GM21529 (cell line): ENCODE results near the gene SIPA1L2.
"Not testable (repeated sequence)": the region's sequence is repeated elsewhere in the genome, so short reads cannot be mapped to it uniquely, and the experiment has no call there.

Experiments
- ATAC-seq: cut with Tn5 transposase; IDR thresholded peaks from one replicate; pipeline ENCODE4 v1.9.1; 2021; ENCODE audit not compliant: unreplicated experiment

The SIPA1L2 gene

DNA sequence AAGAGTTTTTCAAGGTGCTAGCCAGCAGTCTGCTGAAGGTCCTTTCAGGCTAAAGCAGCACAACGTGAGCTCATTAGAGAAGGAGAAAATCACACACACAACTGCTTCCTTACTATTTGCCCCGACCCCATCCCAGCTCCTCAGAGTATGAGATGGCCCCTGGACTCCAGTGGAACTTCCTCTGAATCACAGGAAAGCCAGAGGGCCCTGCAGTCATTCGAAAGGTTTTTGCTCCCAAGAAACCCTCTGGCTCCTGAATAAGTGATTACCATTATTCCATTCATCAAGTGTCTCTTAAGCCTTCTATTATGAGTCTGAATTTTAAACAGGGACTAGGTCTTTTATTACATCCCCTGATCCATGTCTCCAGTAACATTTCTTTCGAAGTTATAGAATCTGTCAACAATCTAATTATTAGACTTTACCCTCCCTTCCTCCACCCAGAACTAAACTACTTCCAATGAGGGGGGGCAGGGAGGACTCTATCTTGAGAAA is 14.6 kb downstream of the SIPA1L2 start:
- ATAC-seq, result no peak

DNA sequence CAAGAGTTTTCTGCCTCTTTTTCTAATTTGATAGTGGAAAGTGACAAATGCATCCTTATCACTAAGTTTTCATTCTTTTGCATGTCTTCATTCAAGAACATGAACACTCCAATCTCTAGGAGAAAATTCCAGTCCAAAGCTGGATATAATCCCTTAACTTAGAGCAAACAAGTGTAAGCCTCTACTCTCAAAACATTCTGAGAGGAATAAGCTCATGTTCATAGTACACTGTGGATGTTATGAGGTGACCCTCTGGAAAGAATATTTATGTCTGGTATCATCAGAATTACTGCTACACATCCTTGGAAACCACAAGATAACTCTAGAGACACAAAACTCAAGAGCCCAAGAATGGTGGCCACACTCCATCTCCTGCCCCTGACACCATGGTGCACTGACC is 15.1 kb downstream of the SIPA1L2 start:
- no peak for ATAC-seq

DNA sequence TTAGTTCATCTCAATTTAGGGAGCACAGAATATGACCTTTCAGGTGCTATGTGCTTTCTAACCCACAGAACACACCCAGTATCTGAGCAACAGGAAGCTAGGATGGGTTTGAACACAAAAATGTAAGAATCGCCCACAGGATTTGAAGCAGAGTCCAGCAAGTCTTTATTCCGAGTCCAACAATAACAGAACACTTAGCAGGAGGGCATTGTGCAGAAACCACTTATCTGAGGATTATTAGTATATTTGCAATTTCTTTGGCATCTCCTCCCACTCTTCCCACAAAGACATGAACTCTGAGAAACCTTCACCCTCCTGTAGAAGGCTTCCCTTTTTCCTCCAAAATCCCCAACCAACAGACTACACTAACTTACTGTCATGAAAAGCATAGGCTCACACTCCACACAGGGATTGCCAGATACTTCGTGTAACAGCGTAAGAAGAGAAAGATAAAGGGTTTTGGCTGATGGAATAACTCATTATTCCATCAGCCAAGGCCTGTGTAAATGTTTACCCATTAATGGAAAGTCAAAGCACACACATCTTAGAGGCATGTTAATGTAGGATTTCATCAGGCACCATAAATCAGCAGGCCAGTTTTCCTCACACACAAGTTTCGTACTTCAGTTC is 16.1 kb downstream of the SIPA1L2 start:
- ATAC-seq, result no peak

DNA sequence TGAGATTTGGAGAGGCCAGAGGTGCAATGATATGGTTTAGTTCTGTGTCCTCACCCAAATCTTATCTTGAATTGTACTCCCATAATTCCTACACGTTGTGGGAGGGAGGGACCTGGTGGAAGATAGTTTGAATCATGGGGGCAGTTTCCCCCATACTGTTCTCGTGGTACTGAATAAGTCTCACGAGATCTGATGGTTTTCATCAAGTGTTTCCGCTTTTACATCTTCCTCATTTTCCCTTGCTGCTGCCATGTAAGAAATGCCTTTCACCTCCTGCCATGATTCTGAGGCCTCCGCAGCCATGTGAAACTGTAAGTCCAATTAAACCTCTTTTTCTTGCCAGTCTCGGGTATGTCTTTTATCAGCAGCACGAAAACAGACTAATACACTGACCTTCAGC is 17.1 kb downstream of the SIPA1L2 start:
- ATAC-seq, result not testable (repeated sequence)

DNA sequence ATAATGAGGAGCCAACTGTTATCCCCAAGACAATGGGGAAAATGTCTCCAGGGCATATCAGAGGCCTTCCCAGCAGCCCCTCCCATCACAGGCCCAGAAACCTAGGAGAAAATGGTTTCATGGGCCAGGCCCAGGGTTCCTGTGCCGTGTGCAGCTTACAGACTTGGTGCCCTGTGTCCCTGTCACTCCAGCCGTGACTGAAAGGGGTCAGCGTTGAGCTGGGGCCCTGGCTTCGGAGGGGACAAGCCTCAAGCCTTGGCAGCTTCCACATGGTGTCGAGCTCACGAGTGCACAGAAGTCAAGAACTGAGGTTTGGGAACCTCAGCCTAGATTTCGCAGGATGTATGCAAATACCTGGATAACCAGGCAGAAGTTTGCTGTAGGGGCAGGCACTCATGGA is 18.1 kb downstream of the SIPA1L2 start:
- no peak for ATAC-seq

DNA sequence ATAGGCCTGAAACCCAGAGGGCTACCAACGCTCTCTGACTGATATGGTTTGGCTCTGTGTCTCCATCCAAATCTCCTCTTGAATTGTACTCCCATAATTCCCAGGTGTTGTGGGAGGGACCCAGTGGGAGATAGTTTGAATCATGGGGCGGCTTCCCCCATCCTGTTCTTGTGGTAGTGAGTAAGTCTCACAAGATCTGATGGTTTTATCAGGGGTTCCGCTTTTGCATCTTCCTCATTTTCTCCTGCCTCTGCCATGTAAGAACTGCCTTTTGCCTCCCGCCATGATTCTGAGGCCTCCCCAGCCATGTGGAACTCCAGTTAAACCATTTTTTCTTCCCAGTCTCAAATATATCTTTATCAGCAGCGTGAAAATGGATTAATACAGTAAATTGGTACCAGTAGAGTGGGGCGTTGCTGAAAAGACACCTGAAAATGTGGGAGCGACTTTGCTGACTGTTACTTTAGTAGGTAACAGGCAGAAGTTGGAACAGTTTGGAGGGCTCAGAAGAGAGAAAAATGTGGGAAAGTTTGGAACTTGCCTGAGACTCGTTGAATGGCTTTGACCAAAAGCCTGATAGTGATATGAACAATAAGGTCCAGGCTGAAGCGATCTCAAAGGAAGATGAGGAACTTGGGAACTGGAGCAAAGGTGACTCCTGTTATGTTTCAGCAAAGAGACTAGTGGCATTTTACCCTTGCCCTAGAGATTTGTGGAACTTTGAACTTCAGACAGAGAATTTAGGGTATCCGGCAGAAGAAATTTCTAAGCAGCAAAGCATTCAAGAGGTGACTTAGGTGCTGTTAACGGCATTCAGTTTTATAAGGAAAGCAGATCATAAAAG is 18.8 kb downstream of the SIPA1L2 start:
- not testable (repeated sequence) for ATAC-seq

DNA sequence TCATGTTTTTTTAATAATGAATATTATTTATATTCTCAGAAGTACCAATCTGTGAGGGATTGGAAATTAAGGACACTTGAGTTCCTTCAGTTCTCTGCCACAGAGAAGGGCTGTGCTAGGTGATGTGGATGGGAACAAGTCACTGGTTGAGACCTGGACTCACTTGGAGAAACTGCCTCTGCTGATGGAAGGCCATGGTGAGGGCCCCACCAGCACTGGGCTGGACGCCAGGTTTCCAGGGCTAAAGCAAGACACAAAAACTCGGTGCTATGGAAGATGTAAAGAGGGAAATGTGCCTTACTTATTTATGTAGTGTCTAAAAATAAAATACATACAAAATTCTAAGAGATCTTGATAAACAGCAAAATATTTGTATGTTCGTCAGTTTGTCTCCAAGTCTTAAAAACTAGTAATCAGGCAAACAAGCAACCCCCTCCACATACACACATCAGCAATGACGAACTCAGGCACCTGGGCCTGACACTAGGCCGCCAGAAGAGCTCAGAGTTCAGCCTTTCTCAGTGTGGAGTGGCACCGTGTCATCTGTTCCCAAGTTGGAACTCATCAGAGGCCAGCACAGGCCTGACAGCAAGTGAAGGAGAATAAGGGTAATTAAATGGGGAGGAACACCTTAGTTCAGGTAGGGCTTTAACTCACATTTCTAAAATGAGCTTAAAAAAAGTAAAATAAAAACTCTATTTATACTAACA is 19.6 kb downstream of the SIPA1L2 start:
- ATAC-seq, result no peak

DNA sequence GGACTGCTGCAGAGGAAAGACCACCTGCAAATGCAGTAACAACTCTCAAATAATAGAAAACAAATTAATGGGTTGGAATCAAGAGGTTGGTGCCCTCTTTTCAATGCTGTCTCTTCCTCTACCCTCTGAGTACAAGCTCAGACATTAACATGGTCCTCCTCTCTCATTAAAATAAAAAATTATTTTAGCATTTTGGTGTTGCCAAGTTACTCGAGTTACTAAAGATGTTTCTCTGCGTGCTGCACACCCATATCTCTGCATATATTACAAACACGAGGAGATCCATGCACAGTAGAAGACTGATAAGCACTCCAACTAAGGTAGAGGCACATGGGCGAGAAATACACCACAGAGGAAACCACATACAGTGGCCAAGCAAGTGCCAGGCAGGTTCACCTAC is 21.5 kb downstream of the SIPA1L2 start:
- no peak for ATAC-seq

DNA sequence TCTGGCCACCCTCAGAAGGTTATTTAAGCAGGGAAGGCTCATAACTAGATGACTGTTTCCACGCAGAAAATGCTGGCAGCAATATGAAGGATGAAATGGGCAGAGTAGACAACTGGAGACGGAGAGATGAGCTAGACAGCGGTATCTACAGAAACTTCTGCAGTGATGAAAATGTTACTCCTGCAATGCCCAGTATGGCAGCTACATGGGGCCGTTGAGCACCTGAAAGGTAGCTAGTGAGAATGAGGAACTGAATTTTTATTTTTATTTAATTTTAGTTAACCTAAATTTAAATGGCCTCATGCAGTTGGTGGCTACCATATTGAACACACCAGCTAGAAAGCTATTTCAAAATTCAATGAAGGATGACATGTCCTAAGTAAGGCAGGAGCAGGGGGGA is 27.3 kb downstream of the SIPA1L2 start:
- ATAC-seq, result no peak

DNA sequence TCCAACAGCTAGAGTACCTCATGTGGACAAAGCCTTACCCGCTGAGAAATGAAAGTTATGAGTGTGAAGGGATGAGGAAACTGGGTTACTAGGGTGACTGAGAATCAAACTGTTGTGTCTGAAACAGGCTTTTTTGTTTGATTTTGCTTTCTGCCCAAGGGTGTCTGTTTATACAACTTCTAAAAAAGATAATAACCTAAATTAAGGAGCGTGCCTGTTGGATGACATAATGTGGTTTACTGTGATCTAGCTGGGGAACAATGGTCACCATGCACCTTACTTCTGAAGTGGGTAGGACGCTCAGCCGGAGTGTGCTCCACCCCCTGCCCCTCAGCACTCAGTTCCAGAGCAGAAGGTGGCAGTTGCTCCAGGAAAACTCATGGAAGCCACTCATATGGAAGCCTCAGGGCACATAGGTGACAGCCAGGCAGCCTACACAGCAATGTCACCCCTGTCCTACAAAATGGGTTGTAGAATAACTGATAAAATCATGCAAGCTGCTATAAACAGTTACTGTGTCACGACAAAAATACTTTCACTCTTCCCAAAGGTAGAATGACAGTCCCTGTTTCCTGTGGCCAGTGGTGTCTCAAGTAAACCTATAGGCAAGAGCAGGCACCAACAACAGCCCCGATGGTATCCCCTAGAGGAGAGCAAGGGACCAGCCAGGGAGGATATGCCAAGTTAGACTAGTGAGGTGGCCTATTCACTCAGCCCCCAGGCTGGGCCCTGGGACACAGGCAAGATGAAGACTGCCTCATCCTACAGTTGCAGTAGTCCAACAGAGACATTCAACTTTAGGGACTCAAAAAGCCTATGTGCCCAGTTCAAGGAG is 29.3 kb downstream of the SIPA1L2 start:
- ATAC-seq, result no peak

DNA sequence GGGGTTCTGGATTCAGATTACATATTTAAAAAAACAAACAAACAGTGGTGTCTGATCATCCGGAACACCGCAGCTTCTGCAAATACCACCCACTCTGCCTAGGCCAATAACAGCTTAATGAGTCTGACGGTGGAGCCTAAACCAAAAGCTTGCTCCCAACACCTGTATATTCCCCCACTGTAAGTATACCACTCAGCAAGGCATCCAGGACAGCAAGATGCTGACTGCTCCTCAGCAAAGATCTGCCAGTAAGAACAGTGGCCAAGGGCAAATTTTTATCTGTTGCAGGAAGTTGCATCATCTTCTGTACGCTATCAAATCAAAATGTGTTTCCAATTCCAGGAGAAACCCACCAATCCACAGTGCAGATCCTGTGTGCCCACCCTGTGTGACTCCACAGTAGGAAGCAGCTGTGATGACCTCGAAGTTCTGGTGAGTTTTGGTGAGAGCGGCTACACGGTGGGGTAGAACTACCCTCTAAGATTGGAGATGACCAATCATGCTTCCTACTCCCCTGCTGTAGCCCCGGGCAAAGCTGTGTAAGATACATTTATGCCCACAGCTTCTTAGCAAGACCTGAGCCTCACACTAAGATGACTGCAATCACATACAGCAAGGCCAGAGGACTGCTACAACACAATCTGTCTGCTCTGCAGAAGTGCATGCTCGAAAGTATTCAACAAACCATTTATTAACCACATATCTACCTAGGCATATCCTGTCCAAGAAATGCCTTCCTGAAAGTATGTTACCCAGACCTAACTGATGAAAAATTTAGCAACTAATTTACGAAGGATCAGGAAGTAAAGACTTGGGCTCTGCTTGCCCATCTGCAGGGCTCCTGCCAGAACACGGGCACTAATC is 30.5 kb downstream of the SIPA1L2 start:
- ATAC-seq, result peak; percentile 57

DNA sequence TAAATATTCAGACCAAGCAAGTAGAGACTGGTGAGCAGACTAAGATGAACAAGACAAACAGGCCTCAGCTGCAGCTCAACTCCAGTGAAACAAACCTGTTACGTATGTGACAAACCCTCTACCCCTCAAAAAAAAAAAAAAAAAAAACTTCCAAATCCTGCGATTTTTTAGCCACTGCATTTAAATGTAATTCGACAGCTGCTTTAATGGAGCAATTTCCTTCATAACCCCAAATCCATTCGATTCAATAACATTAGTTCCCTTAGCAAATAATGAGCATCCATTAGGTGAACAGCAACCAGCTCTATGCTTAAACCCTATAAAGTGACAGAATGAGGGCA is 31.1 kb downstream of the SIPA1L2 start:
- ATAC-seq, result no peak

DNA sequence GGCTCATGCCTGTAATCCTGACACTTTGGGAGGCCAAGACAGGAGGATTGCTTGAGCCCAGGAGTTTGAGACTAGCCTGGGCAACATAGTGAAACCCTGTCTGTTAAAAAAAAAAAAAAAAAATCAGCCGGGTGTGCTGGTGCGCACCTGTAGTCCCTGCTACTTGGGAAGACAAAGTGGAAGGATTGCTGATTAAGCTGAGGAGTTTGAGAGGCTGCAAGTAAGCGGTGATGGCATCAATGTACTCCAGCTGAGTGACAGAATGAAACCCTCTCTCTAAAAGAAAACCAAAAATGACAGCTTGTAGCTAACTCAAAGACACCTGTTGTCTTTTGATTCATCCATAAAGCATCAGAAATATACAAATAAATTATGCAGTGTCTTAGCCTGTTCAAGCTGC is 31.8 kb downstream of the SIPA1L2 start:
- no peak for ATAC-seq

DNA sequence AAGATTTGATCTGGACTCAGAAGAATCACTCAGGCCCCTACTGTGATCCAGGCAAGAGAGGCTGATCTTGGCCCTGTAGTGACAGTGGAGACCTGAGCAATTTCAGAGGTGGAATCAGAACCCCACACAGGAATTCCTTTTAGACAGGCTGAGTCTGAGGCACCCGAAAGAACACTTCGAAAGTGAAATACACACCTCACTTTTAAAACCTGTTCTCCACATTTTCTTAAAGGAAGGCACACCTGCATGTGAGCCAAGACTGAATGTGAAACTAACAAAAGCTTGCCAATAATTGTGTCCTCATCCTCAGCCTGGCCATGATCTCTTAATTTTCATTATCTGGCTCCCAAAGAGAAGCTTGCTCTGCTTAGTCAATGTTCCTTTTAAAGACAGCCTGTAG is 32.2 kb downstream of the SIPA1L2 start:
- ATAC-seq, result peak; percentile 38

DNA sequence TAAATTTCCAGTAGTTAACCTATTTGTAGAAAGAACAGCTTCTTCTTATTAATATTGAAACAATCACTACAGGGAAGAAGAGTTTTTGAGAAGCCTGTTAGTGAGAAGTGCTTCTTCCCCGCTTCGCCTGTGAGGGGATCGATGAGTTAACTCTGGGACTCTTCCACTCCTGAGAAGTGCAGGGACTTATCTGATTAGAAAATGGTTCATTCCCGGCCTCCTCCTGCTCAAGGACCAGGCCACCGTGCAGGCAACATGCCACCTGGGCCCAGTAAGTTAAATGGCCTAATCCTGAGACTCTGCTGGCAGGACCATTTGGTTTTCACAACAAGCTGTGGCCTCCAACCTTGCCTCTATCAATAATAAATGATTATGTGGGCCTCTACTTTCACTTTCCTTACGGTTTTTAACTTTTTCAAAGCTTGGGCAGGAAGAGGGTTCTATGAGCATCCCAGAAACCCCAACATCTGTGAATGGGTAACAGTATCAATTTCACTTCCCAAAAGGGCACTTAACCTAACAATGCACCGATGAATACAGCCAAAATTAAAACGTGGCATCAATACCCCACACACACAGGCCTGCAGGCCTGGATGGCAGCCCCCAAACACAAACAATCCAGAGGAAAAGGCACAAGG is 33.1 kb downstream of the SIPA1L2 start:
- ATAC-seq, result no peak

DNA sequence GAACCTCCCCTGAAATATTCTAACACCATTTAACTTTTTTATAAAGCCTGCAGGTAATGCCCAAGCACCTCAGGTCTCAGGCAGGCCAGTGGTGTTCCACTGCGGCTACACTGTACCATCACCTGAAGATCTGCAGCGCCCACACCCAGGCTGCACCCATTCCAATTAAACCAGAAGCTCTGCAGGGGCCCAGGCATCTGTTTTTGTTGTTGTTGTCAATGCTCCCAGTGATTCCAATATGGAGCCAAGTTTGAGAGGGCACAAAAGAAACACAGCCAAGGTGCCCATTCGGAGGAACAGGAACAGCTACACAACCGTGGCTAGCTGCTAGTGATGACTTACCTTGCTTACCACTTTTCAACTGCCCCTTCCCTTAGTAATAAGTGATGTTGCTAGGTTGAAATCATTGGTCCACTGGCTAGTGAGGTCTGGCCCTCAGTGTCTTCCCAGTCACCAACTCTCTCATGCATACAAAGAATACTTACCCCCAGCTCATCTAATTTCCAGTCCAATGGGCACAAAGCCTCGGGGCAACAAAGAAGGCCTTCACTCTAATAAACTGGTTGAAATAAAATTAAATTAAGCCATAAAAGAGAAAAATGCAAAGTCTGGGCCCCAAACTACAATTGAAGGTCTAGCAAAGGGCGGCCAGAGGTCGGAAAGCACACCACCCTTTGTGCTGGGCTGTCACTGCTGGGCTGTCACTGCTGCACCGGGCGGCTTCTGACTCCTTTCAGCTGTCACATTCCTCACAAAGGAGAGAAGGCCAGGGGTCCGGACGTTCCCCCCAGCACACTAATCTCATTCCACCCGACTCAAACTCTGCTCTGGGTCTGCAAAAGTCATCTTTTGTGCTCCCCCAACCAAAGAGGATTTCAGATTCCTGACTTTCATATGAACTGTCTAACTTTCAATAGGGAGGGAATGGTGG is 34.9 kb downstream of the SIPA1L2 start:
- ATAC-seq, result no peak

DNA sequence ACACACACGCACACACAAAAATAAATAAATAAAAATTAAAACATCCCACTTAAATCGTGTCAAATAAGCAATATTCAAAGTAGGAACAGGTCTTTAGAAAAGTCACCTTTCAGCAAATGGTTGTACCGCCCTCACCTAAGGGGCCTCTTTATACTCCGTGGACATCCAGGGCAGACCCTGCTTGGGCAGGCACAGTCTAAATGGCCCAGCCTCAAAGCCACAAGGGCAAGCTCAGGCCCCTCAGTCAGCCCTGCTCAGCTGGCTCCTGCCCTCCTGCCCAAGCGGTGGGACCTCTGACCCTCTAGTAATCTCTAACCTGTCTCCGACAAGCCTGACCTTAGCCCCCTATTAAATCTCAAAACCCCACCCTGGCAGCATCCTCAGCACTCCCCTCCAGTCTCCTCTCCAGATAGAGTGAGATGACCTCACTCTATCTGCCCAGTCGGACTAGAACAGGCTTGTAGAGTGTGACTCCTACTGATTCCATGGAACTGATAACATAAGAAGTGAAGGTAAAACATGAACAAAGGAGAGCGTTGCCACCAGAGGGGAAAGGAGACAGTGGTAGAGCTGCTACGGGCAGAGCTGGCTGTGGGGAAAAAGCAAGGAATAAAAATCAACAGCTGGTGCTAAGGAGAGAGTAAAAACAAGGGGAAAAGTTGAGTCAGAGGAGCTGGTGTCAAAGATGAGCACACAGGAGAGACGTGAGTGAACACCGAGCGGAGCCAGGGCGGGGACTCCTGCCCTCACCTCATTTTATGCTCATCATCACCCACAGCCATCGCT is 36.0 kb downstream of the SIPA1L2 start:
- ATAC-seq, result no peak

DNA sequence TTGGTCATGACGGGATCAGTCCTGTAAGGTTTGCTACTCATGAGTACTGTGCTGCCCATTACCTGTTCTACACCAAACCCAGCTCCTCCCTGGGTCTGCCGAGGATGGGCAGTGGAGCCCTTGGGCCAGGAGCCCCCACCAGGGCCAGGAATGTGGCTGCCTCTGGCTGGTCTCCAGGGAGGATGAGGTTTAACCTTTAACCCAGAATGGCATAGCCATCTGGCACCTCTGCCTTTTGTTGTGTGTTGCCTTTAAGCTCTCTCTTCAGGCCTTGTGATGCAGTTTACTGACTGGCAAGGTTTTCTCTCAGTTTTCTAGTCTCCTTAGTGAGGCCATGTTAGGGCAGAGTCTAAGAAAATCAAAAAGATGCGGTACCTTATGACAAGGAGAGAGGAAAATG is 38.6 kb downstream of the SIPA1L2 start:
- ATAC-seq, result no peak
